Activated naive CD8-positive, alpha-beta T cell treated with anti-CD3 and anti-CD28 coated beads, Interleukin-2, amount 10 ng/mL, durations not matched to agents 7 days and 5 days (primary cell): Measurements from ENCODE around the gene PRR5. TPM values are rescaled to one million over a fixed set of nuclear protein-coding genes. Genes with fewer than 3 reads are reported as not detected.
A peak's percentile ranks its signal among the peaks of the same experiment; 100 is the strongest.
"Not testable (repeated sequence)": the region's sequence is repeated elsewhere in the genome, so short reads cannot be mapped to it uniquely, and the experiment has no call there.

Experiments
- ATAC-seq: fragments of 150-1000 bp; cut with Tn5 transposase; one replicate; pipeline ENCODE4 v1.10.0; 2021; ENCODE audit warnings: low read depth, moderate library complexity
- POLR2A ChIA-PET: fragments of 350-600 bp; sonication (Branson Sonifier 250); formaldehyde crosslinking; loops from one replicate; lab custom pipeline; 2021; ENCODE audit warnings: antibody characterized with exemption; lab: Charles Lee
- DNase-seq: peaks from one replicate; pipeline ENCODE4 v3.0.0; 2021
- H3K27ac Mint-ChIP-seq: one replicate; pipeline ENCODE4 v1.8.0; 2022; ENCODE audit warnings: mild to moderate bottlenecking, mixed read lengths
- H3K27me3 Mint-ChIP-seq: one replicate; pipeline ENCODE4 v1.8.0; 2022; ENCODE audit warnings: mild to moderate bottlenecking, moderate library complexity, mixed read lengths
- H3K36me3 Mint-ChIP-seq: one replicate; pipeline ENCODE4 v1.8.0; 2021; ENCODE audit warnings: mild to moderate bottlenecking, mixed read lengths
- H3K4me1 Mint-ChIP-seq: one replicate; pipeline ENCODE4 v1.8.0; 2021; ENCODE audit warnings: mixed read lengths
- H3K4me3 Mint-ChIP-seq: one replicate; pipeline ENCODE4 v1.8.0; 2022; ENCODE audit warnings: mild to moderate bottlenecking, moderate library complexity, mixed read lengths
- H3K9me3 Mint-ChIP-seq: one replicate; pipeline ENCODE4 v1.8.0; 2021; ENCODE audit warnings: mixed read lengths
- total RNA-seq, 2 experiments: library from RNA; stranded (reverse); gene quantifications; one replicate each; pipeline ENCODE4 v1.2.3, GENCODE V29; 2021

Gene PRR5
- total RNA-seq, 2 experiments from 2014 or later = 51.5 to 52.3 TPM

GRCh38 chr22:44739024-44739423, 37.0 kb downstream of the PRR5 start:
- Mint-ChIP-seq H3K27ac (no peak overlapping the region), H3K27me3 (no peaks in the 10 kb centered on the region), H3K9me3 (no peaks in the 10 kb centered on the region), H3K4me1 (peaks cover 4% of the 10 kb centered on the region), H3K36me3 (no peaks in the 10 kb centered on the region), H3K4me3 (no peak overlapping the region)
- no peak for DNase-seq
- POLR2A ChIA-PET = no interaction called here
- ATAC-seq = no peak

GRCh38 chr22:44739666-44740065, 37.7 kb downstream of the PRR5 start:
- DNase-seq, H3K27ac Mint-ChIP-seq, POLR2A ChIA-PET, H3K4me1 Mint-ChIP-seq, H3K9me3 Mint-ChIP-seq, H3K4me3 Mint-ChIP-seq, H3K36me3 Mint-ChIP-seq, H3K27me3 Mint-ChIP-seq, ATAC-seq: not testable (repeated sequence)

- DNase-seq (no peak), ATAC-seq (no peak)
- H3K27me3 Mint-ChIP-seq = no peaks in the 10 kb centered on the region
- peaks cover 4% of the 10 kb centered on the region for H3K4me1 Mint-ChIP-seq
- no peak overlapping the region for H3K27ac Mint-ChIP-seq
- H3K4me3 Mint-ChIP-seq = no peak overlapping the region
- no peaks in the 10 kb centered on the region for H3K36me3 Mint-ChIP-seq
- POLR2A ChIA-PET = no interaction called here
- no peaks in the 10 kb centered on the region for H3K9me3 Mint-ChIP-seq
These were observed 38.3 kb downstream of the PRR5 start for GRCh38 chr22:44740307-44740706.

GRCh38 chr22:44741929-44742328, 39.9 kb downstream of the PRR5 start:
- ATAC-seq (no peak), DNase-seq (no peak)
- POLR2A ChIA-PET = no interaction called here
- Mint-ChIP-seq H3K36me3 (no peaks in the 10 kb centered on the region), H3K27me3 (peaks cover 5% of the 10 kb centered on the region), H3K4me1 (no peaks in the 10 kb centered on the region), H3K9me3 (no peaks in the 10 kb centered on the region), H3K4me3 (no peak overlapping the region), H3K27ac (no peak overlapping the region)

GRCh38 chr22:44743247-44743646, 41.2 kb downstream of the PRR5 start:
- H3K4me1 Mint-ChIP-seq = peaks cover 1% of the 10 kb centered on the region
- no peak overlapping the region for H3K4me3 Mint-ChIP-seq
- no peaks in the 10 kb centered on the region for H3K9me3 Mint-ChIP-seq
- DNase-seq (no peak), ATAC-seq (no peak)
- no peak overlapping the region for H3K27ac Mint-ChIP-seq
- POLR2A ChIA-PET = no interaction called here
- peaks cover 8% of the 10 kb centered on the region for H3K27me3 Mint-ChIP-seq
- no peaks in the 10 kb centered on the region for H3K36me3 Mint-ChIP-seq

- Mint-ChIP-seq H3K36me3 (no peaks in the 10 kb centered on the region), H3K4me3 (no peak overlapping the region), H3K4me1 (peaks cover 1% of the 10 kb centered on the region), H3K27ac (no peak overlapping the region), H3K27me3 (peaks cover 8% of the 10 kb centered on the region), H3K9me3 (no peaks in the 10 kb centered on the region)
- POLR2A ChIA-PET = no interaction called here
- ATAC-seq (no peak), DNase-seq (no peak)
These were observed 41.8 kb downstream of the PRR5 start for GRCh38 chr22:44743804-44744211.

- H3K4me3 Mint-ChIP-seq = no peak overlapping the region
- no peaks in the 10 kb centered on the region for H3K9me3 Mint-ChIP-seq
- peaks cover 1% of the 10 kb centered on the region for H3K4me1 Mint-ChIP-seq
- ATAC-seq (no peak), DNase-seq (no peak)
- H3K27ac Mint-ChIP-seq = no peak overlapping the region
- H3K36me3 Mint-ChIP-seq = peaks cover 1% of the 10 kb centered on the region
- POLR2A ChIA-PET = no interaction called here
- peaks cover 21% of the 10 kb centered on the region for H3K27me3 Mint-ChIP-seq
These were observed 44.1 kb downstream of the PRR5 start for GRCh38 chr22:44745853-44746789.

GRCh38 chr22:44747784-44748127, 45.8 kb downstream of the PRR5 start:
- ATAC-seq, H3K27ac Mint-ChIP-seq, POLR2A ChIA-PET, H3K9me3 Mint-ChIP-seq, H3K4me1 Mint-ChIP-seq, H3K36me3 Mint-ChIP-seq, DNase-seq, H3K4me3 Mint-ChIP-seq: not testable (repeated sequence)
- peaks cover 31% of the 10 kb centered on the region for H3K27me3 Mint-ChIP-seq

GRCh38 chr22:44748524-44748923, 46.5 kb downstream of the PRR5 start:
- Mint-ChIP-seq H3K9me3 (no peaks in the 10 kb centered on the region), H3K36me3 (peaks cover 1% of the 10 kb centered on the region), H3K27ac (no peak overlapping the region), H3K4me1 (peaks cover 3% of the 10 kb centered on the region), H3K27me3 (peaks cover 39% of the 10 kb centered on the region), H3K4me3 (no peak overlapping the region)
- DNase-seq (no peak), ATAC-seq (no peak)
- POLR2A ChIA-PET = no interaction called here

- Mint-ChIP-seq H3K4me1 (peaks cover 3% of the 10 kb centered on the region), H3K36me3 (peaks cover 1% of the 10 kb centered on the region), H3K27ac (no peak overlapping the region), H3K9me3 (no peaks in the 10 kb centered on the region), H3K4me3 (no peak overlapping the region), H3K27me3 (peaks cover 57% of the 10 kb centered on the region)
- DNase-seq (no peak), ATAC-seq (no peak)
- POLR2A ChIA-PET = no interaction called here
These were observed 48.5 kb downstream of the PRR5 start for GRCh38 chr22:44750481-44750880.

- no peak for DNase-seq
- Mint-ChIP-seq H3K9me3 (no peaks in the 10 kb centered on the region), H3K27ac (no peak within 1 kb of the TSS), H3K36me3 (peaks cover 1% of the 10 kb centered on the region), H3K4me3 (peak within 1 kb of the TSS; percentile 71), H3K4me1 (peaks cover 2% of the 10 kb centered on the region), H3K27me3 (peaks cover 54% of the 10 kb centered on the region)
- POLR2A ChIA-PET = interaction anchor here (0.8 kb wide), 1 partner anchor 53 kb away, joined by 4 read pairs; no protein-coding TSS in a partner anchor
- ATAC-seq = peak; percentile 61
These were observed 50.5 kb downstream of the PRR5 start, which contains the start of gene ARHGAP8 for GRCh38 chr22:44752285-44753188. ARHGAP8 (plus strand) TSS chr22:44752575; CDS start chr22:44786528, 33,953 bp downstream.

GRCh38 chr22:44753189-44754042, 51.4 kb downstream of the PRR5 start:
- Mint-ChIP-seq H3K9me3 (no peaks in the 10 kb centered on the region), H3K27me3 (peaks cover 54% of the 10 kb centered on the region), H3K36me3 (peaks cover 1% of the 10 kb centered on the region), H3K4me1 (peaks cover 2% of the 10 kb centered on the region), H3K4me3 (peak overlapping the region; percentile 71), H3K27ac (no peak overlapping the region)
- POLR2A ChIA-PET = interaction anchor here (0.8 kb wide), 1 partner anchor 52 kb away, joined by 4 read pairs; no protein-coding TSS in a partner anchor
- ATAC-seq = no peak
- DNase-seq = no peak
